ENCODE data around the gene WASF2. TPM values are rescaled to one million over a fixed set of nuclear protein-coding genes. Genes with fewer than 3 reads are reported as not detected.
A peak's percentile ranks its signal among the peaks of the same experiment; 100 is the strongest.

Gene WASF2
- total RNA-seq, 1 donor: 33.0 TPM

- H3K4me3 ChIP-seq (ENCODE audit: low read depth, low read length): no peak overlapping the region
- peak; percentile 89 for TF ChIP-seq CTCF (IDR thresholded peaks at IDR 0.05; ENCODE audit: insufficient read depth, low read length)
- DNase-seq (ENCODE audit: low read depth): peak; percentile 53
These were observed 132.5 kb downstream of the WASF2 start for GRCh38 chr1:27357281-27358037.

- no peak for DNase-seq (ENCODE audit: low read depth)
- TF ChIP-seq CTCF (IDR thresholded peaks at IDR 0.05; ENCODE audit: insufficient read depth, low read length): no peak
- H3K4me3 ChIP-seq (ENCODE audit: low read depth, low read length): no peak overlapping the region
These were observed 133.2 kb downstream of the WASF2 start for GRCh38 chr1:27356619-27357280.

GRCh38 chr1:27356277-27356618 is 133.7 kb downstream of the WASF2 start:
- no peak for DNase-seq (ENCODE audit: low read depth)
- no peak for TF ChIP-seq CTCF (IDR thresholded peaks at IDR 0.05; ENCODE audit: insufficient read depth, low read length)
- H3K4me3 ChIP-seq (ENCODE audit: low read depth, low read length): no peak overlapping the region

- TF ChIP-seq CTCF (IDR thresholded peaks at IDR 0.05; ENCODE audit: insufficient read depth, low read length): no peak
- no peak for DNase-seq (ENCODE audit: low read depth)
- no peak overlapping the region for H3K4me3 ChIP-seq (ENCODE audit: low read depth, low read length)
These were observed 134.3 kb downstream of the WASF2 start for GRCh38 chr1:27355683-27356082.

Other genes with a start within 250 kb of the WASF2 start
- gene TMEM222, start 168.0 kb downstream of the WASF2 start, total RNA-seq (ENCODE audit: low replicate concordance): 19.0 and 31.4 TPM in 2 replicates
- gene SYTL1, start 148.1 kb downstream of the WASF2 start, total RNA-seq (ENCODE audit: low replicate concordance): 0.09 TPM in 1 of 2 replicates, not detected in the other
- gene MAP3K6, start 123.2 kb downstream of the WASF2 start, total RNA-seq (ENCODE audit: low replicate concordance): 13.0 and 18.2 TPM in 2 replicates
- not detected in 2 replicates for gene FCN3, start 115.3 kb downstream of the WASF2 start, total RNA-seq (ENCODE audit: low replicate concordance)
- not detected in 2 replicates for gene CD164L2, start 106.8 kb downstream of the WASF2 start, total RNA-seq (ENCODE audit: low replicate concordance)
- gene GPR3, start 97.5 kb downstream of the WASF2 start, total RNA-seq (ENCODE audit: low replicate concordance): 0.99 TPM in 1 of 2 replicates, not detected in the other
- gene AHDC1, start 114.0 kb upstream of the WASF2 start, total RNA-seq (ENCODE audit: low replicate concordance): 14.6 and 19.1 TPM in 2 replicates
- 0.18 TPM in 1 of 2 replicates, not detected in the other for gene FGR, start 145.0 kb upstream of the WASF2 start, total RNA-seq (ENCODE audit: low replicate concordance)
- gene IFI6, start 182.0 kb upstream of the WASF2 start, total RNA-seq (ENCODE audit: low replicate concordance): 64.7 and 194 TPM in 2 replicates
- 15.6 and 21.1 TPM in 2 replicates for gene FAM76A, start 235.8 kb upstream of the WASF2 start, total RNA-seq (ENCODE audit: low replicate concordance)